ACC112 (cell line): Measurements from ENCODE around the gene COL6A1.

Experiments used
- H2AFZ ChIP-seq: fragments of 200-600 bp; sonication (generic); one replicate; pipeline ENCODE4 v1.6.0; 2017; ENCODE audit warnings: antibody characterized with exemption, low read length; ENCODE audit not compliant: unreplicated experiment
- H3K27ac ChIP-seq: fragments of 200-600 bp; sonication (generic); 2 replicates; pipeline ENCODE4 v1.5.1; 2014; ENCODE audit warnings: low read depth, mild to moderate bottlenecking, antibody characterized with exemption, low read length, moderate library complexity
- H3K27me3 ChIP-seq: fragments of 200-600 bp; sonication (generic); 2 replicates; pipeline ENCODE4 v1.6.1; 2014; ENCODE audit warnings: mild to moderate bottlenecking, antibody characterized with exemption, low read length, moderate library complexity, mixed read lengths; ENCODE audit not compliant: insufficient read depth
- H3K36me3 ChIP-seq: fragments of 200-600 bp; sonication (generic); 2 replicates; pipeline ENCODE4 v1.6.1; 2016; ENCODE audit warnings: mild to moderate bottlenecking, antibody characterized with exemption, low read length, moderate library complexity, mixed read lengths; ENCODE audit not compliant: insufficient read depth
- H3K4me1 ChIP-seq: fragments of 200-600 bp; sonication (generic); one replicate; pipeline ENCODE4 v1.6.1; 2016; ENCODE audit warnings: low read length, mixed read lengths; ENCODE audit not compliant: insufficient read depth, unreplicated experiment, control insufficient read depth
- H3K4me3 ChIP-seq: fragments of 200-600 bp; sonication (generic); 2 replicates; pipeline ENCODE4 v1.5.1; 2014; ENCODE audit warnings: mild to moderate bottlenecking, low read depth, low read length
- H3K79me2 ChIP-seq: fragments of 200-600 bp; sonication (generic); one replicate; pipeline ENCODE4 v1.6.0; 2016; ENCODE audit warnings: low read length; ENCODE audit not compliant: control insufficient read depth, unreplicated experiment, insufficient read depth

COL6A1 gene

GRCh38 chr21:45940621-45941337 is 40.8 kb upstream of the COL6A1 start:
- Histone ChIP-seq H3K4me1 (no peaks in the 10 kb centered on the region), H3K4me3 (no peak overlapping the region), H3K27ac (no peak overlapping the region), H2AFZ (no peak overlapping the region), H3K27me3 (no peaks in the 10 kb centered on the region), H3K36me3 (no peaks in the 10 kb centered on the region), H3K79me2 (no peaks in the 10 kb centered on the region)

DNA sequence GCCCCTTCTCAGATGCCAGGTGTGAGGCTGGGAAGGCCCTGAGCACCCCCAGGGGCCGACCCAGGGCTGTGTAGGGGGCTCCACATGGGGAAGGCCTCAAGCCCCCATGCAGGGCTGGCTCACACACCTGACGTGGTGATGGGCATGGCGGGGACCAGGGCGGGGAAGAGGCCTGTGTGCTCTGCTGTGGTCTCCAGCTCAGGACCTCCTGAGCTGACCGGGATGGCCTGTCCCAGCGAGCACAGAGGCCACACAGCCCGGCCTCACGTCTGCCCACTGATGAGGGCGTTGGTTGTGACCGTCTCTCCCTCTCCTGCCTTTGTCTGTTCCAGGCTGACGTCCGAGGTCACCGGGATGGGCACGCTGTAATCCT is 40.2 kb upstream of the COL6A1 start:
- Histone ChIP-seq H3K36me3 (no peaks in the 10 kb centered on the region), H3K4me1 (no peaks in the 10 kb centered on the region), H3K27ac (no peak overlapping the region), H3K4me3 (no peak overlapping the region), H3K27me3 (no peaks in the 10 kb centered on the region), H3K79me2 (no peaks in the 10 kb centered on the region), H2AFZ (no peak overlapping the region)

GRCh38 chr21:45941717-45942546 is 39.6 kb upstream of the COL6A1 start:
- Histone ChIP-seq H3K4me1 (no peaks in the 10 kb centered on the region), H3K79me2 (no peaks in the 10 kb centered on the region), H3K27ac (no peak overlapping the region), H3K4me3 (no peak overlapping the region), H3K27me3 (no peaks in the 10 kb centered on the region), H3K36me3 (no peaks in the 10 kb centered on the region), H2AFZ (no peak overlapping the region)

GRCh38 chr21:45942755-45943629 is 38.6 kb upstream of the COL6A1 start:
- no peak overlapping the region for H3K27ac ChIP-seq
- no peaks in the 10 kb centered on the region for H3K4me1 ChIP-seq
- H3K79me2 ChIP-seq: no peaks in the 10 kb centered on the region
- H3K36me3 ChIP-seq: no peaks in the 10 kb centered on the region
- H2AFZ ChIP-seq: no peak overlapping the region
- no peaks in the 10 kb centered on the region for H3K27me3 ChIP-seq
- no peak overlapping the region for H3K4me3 ChIP-seq

DNA sequence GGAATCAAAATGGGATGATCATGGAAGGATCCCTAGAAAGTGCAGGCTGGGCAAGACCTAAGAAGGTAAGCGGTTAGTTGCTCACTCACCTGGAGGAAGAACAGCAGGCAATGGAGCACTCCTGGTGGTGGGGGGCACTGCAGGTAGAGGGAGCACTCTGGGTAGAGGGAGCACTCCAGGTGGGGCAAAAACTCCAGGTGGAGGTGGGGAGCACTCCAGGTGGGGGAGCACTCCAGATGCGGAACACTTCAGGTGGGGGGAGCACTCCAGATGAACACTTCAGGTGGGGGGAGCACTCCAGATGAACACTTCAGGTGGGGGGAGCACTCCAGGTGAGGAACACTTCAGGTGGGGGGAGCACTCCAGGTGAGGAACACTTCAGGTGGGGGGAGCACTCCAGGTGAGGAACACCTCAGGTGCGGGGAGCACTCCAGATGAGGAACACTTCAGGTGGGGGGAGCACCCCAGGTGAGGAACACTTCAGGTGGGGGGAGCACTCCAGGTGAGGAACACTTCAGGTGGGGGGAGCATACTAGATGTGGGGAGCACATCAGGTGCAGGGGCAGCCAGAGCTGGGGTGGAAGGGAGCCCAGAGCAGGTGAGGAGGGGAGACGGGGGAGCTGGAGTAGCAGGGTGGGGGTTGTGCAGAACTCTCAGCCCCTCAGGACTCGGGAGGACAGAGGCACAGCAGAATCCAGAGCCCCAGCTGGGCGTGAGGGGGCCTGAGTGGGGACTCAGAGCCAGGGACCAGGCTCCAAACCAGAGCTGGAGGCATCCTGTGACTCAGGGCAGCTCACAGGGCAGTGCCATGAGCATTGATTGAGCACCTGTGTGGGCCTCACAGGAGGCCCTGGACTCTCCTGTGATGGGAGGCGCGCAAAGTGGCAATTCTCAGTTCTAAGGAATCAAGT is 37.7 kb upstream of the COL6A1 start:
- H3K27me3 ChIP-seq: no peaks in the 10 kb centered on the region
- H3K4me3 ChIP-seq: no peak overlapping the region
- no peaks in the 10 kb centered on the region for H3K36me3 ChIP-seq
- H3K27ac ChIP-seq: no peak overlapping the region
- H3K4me1 ChIP-seq: no peaks in the 10 kb centered on the region
- no peak overlapping the region for H2AFZ ChIP-seq
- no peaks in the 10 kb centered on the region for H3K79me2 ChIP-seq

DNA sequence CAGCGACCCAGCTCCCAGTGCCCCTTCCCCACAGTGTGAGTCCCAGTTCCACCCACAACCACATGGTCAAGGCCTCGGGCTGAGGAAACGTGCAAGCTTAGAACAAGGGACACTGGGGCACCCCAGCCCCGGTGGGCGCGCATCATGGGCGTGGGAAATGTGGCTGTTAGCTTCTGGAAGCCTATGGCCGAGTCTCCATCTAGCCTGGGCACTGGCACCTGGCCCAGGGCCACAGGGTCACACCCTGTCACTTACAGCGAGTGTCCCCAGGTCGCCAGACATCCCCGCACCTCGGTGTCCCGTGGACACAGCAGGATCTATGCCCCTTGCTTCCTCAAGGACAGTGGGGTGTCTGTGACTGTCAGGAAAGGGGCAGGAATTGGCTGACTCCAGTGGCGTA is 37.0 kb upstream of the COL6A1 start:
- Histone ChIP-seq H3K27ac (no peak overlapping the region), H3K36me3 (no peaks in the 10 kb centered on the region), H2AFZ (no peak overlapping the region), H3K4me1 (no peaks in the 10 kb centered on the region), H3K27me3 (no peaks in the 10 kb centered on the region), H3K4me3 (no peak overlapping the region), H3K79me2 (no peaks in the 10 kb centered on the region)

- Histone ChIP-seq H3K4me1 (peaks cover 5% of the 10 kb centered on the region), H3K4me3 (no peak overlapping the region), H3K27ac (no peak overlapping the region), H3K79me2 (no peaks in the 10 kb centered on the region), H3K36me3 (no peaks in the 10 kb centered on the region), H3K27me3 (no peaks in the 10 kb centered on the region), H2AFZ (no peak overlapping the region)
Measured at GRCh38 chr21:45945066-45945867, 36.3 kb upstream of the COL6A1 start.

GRCh38 chr21:45945868-45946210 is 35.7 kb upstream of the COL6A1 start:
- H3K4me1 ChIP-seq: peaks cover 10% of the 10 kb centered on the region
- no peaks in the 10 kb centered on the region for H3K79me2 ChIP-seq
- H2AFZ ChIP-seq: no peak overlapping the region
- H3K36me3 ChIP-seq: no peaks in the 10 kb centered on the region
- no peak overlapping the region for H3K27ac ChIP-seq
- no peak overlapping the region for H3K4me3 ChIP-seq
- no peaks in the 10 kb centered on the region for H3K27me3 ChIP-seq

GRCh38 chr21:45947296-45947695 is 34.3 kb upstream of the COL6A1 start:
- Histone ChIP-seq H2AFZ (no peak overlapping the region), H3K4me1 (peaks cover 15% of the 10 kb centered on the region), H3K27ac (no peak overlapping the region), H3K79me2 (no peaks in the 10 kb centered on the region), H3K27me3 (no peaks in the 10 kb centered on the region), H3K36me3 (no peaks in the 10 kb centered on the region), H3K4me3 (no peak overlapping the region)
